RPMI7951 (cell line): ENCODE results near the gene PCDHB5. TPM values are rescaled to one million over a fixed set of nuclear protein-coding genes. Genes with fewer than 3 reads are reported as not detected.
"Not testable (repeated sequence)": the region's sequence is repeated elsewhere in the genome, so short reads cannot be mapped to it uniquely, and the experiment has no call there.

Experiments used
- DNase-seq: peaks from one replicate; pipeline ENCODE4 v3.0.0-alpha.2; 2012; ENCODE audit warnings: low read depth
- total RNA-seq: library from RNA; depleted of rRNA; stranded (reverse); fragments of >200 nt; shearing (Covaris generic); gene quantifications from 2 replicates; pipeline ENCODE4 v1.2.3, GENCODE V29; 2014

PCDHB5 gene
- total RNA-seq, 1 experiment from 2014 or later: 0.60 TPM

GRCh38 chr5:141151632-141152031 lies 16.6 kb downstream of the PCDHB5 start:
- DNase-seq: not testable (repeated sequence)

GRCh38 chr5:141152096-141152495 lies 17.1 kb downstream of the PCDHB5 start:
- DNase-seq: not testable (repeated sequence)

- DNase-seq: no peak
These were observed 20.8 kb downstream of the PCDHB5 start for GRCh38 chr5:141155540-141156374.

GRCh38 chr5:141157356-141157755 lies 22.4 kb downstream of the PCDHB5 start:
- not testable (repeated sequence) for DNase-seq

- DNase-seq: not testable (repeated sequence)
These were observed 22.9 kb downstream of the PCDHB5 start for GRCh38 chr5:141157901-141158300.

GRCh38 chr5:141172381-141173204 lies 37.6 kb downstream of the PCDHB5 start, which contains the start of gene PCDHB7:
Gene PCDHB7 (plus strand): TSS chr5:141172644. CDS start chr5:141172836, 192 bp downstream.
- DNase-seq: peak; percentile 48

GRCh38 chr5:141174291-141175104 lies 39.5 kb downstream of the PCDHB5 start:
- DNase-seq: not testable (repeated sequence)

- no peak for DNase-seq
These were observed 40.9 kb downstream of the PCDHB5 start for GRCh38 chr5:141175933-141176332.

- peak; percentile 49 for DNase-seq
These were observed 42.7 kb downstream of the PCDHB5 start, which contains the start of gene PCDHB8 for GRCh38 chr5:141177577-141178191. Gene PCDHB8 (plus strand): TSS chr5:141177790. CDS start chr5:141178035, 245 bp downstream.

- not testable (repeated sequence) for DNase-seq
These were observed 44.4 kb downstream of the PCDHB5 start for GRCh38 chr5:141179371-141179770.

GRCh38 chr5:141179876-141180275 lies 44.9 kb downstream of the PCDHB5 start:
- DNase-seq: not testable (repeated sequence)

- no peak for DNase-seq
These were observed 45.3 kb downstream of the PCDHB5 start for GRCh38 chr5:141180313-141180712.

GRCh38 chr5:141182248-141182647 lies 47.2 kb downstream of the PCDHB5 start, which contains the start of gene PCDHB16:
Gene PCDHB16 (plus strand): TSS chr5:141182387. CDS start chr5:141182560, 173 bp downstream.
- peak; percentile 68 for DNase-seq

- DNase-seq: not testable (repeated sequence)
These were observed 49.3 kb downstream of the PCDHB5 start for GRCh38 chr5:141184117-141184855.

GRCh38 chr5:141186897-141187512 lies 52.0 kb downstream of the PCDHB5 start, which contains the start of gene PCDHB9:
Gene PCDHB9 (plus strand): TSS chr5:141187161. CDS start chr5:141187319, 158 bp downstream.
- DNase-seq: peak; percentile 37
